KMS-11 (cell line): ENCODE measurements around the gene THRB.

Experiments used
- H2AFZ ChIP-seq: fragments of 200-600 bp; sonication (generic); 2 replicates; pipeline ENCODE4 v1.6.1; 2016; ENCODE audit warnings: antibody characterized with exemption, mixed run types, low read depth
- H3K27ac ChIP-seq: fragments of 200-600 bp; sonication (generic); 2 replicates; pipeline ENCODE4 v1.6.1; 2016; ENCODE audit warnings: mild to moderate bottlenecking, mixed run types
- H3K27me3 ChIP-seq: fragments of 200-600 bp; sonication (generic); 2 replicates; pipeline ENCODE4 v1.6.1; 2017; ENCODE audit warnings: mild to moderate bottlenecking, low read depth, mixed run types, moderate library complexity; ENCODE audit not compliant: insufficient read depth
- H3K36me3 ChIP-seq: fragments of 200-600 bp; sonication (generic); 2 replicates; pipeline ENCODE4 v1.6.1; 2017; ENCODE audit warnings: mild to moderate bottlenecking, mixed run types; ENCODE audit not compliant: insufficient read depth
- H3K4me1 ChIP-seq: fragments of 200-600 bp; sonication (generic); 2 replicates; pipeline ENCODE4 v1.6.1; 2016; ENCODE audit warnings: mild to moderate bottlenecking, low read depth, mixed run types; ENCODE audit not compliant: poor library complexity, severe bottlenecking
- H3K4me2 ChIP-seq: fragments of 200-600 bp; sonication (generic); 2 replicates; pipeline ENCODE4 v1.7.0; 2016; ENCODE audit warnings: mild to moderate bottlenecking, mixed run types
- H3K4me3 ChIP-seq: fragments of 200-600 bp; sonication (generic); IDR thresholded peaks from 2 replicates; pipeline ENCODE4 v1.6.1; 2017; ENCODE audit warnings: low read depth, low read length, mixed read lengths; ENCODE audit not compliant: insufficient read depth
- H3K79me2 ChIP-seq: fragments of 200-600 bp; sonication (generic); 2 replicates; pipeline ENCODE4 v1.6.1; 2016; ENCODE audit warnings: low read depth, mixed run types; ENCODE audit not compliant: insufficient read depth
- H3K9ac ChIP-seq: fragments of 200-600 bp; sonication (generic); 2 replicates; pipeline ENCODE4 v1.6.1; 2016; ENCODE audit warnings: mild to moderate bottlenecking, mixed run types
- H4K20me1 ChIP-seq: fragments of 200-600 bp; sonication (generic); 2 replicates; pipeline ENCODE4 v1.6.1; 2016; ENCODE audit warnings: mild to moderate bottlenecking, mixed run types; ENCODE audit not compliant: insufficient read depth
- TF ChIP-seq, protein P1 (sequence below): fragments of 200-600 bp; sonication (generic); conservative IDR thresholded peaks from 2 replicates; pipeline ENCODE4 v1.6.1; 2017; ENCODE audit warnings: low read depth, mild to moderate bottlenecking, antibody characterized with exemption, low read length, moderate library complexity, mixed read lengths

THRB gene

DNA sequence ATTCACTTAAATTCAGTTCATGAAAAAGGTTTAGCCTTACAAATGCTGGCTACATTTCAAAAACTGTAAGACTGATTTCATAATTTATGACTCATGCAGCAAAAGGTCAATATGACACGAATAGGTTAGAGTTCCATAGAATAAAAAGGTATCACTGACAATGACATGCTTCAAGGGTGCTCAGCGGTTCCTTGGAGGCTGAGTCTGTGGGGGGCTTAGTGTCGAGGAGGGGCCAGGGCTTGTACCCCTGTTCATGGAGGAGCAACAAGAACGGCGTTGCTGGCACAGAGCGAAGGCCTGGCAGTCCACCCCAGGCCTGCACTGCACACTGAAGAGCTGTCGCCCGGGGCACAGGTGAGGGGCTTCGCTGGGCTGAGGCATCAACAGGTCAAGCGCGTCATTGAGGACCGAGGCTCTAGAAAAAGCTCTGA is 375.3 kb downstream of the THRB start:
- Histone ChIP-seq H2AFZ (no peak overlapping the region), H3K9ac (no peak overlapping the region), H3K27ac (no peak overlapping the region), H3K4me2 (no peak overlapping the region), H3K27me3 (no peaks in the 10 kb centered on the region), H3K4me3 (no peak overlapping the region), H3K36me3 (no peaks in the 10 kb centered on the region), H3K4me1 (no peaks in the 10 kb centered on the region), H3K79me2 (no peaks in the 10 kb centered on the region), H4K20me1 (no peaks in the 10 kb centered on the region)
- TF ChIP-seq, protein P1, sequence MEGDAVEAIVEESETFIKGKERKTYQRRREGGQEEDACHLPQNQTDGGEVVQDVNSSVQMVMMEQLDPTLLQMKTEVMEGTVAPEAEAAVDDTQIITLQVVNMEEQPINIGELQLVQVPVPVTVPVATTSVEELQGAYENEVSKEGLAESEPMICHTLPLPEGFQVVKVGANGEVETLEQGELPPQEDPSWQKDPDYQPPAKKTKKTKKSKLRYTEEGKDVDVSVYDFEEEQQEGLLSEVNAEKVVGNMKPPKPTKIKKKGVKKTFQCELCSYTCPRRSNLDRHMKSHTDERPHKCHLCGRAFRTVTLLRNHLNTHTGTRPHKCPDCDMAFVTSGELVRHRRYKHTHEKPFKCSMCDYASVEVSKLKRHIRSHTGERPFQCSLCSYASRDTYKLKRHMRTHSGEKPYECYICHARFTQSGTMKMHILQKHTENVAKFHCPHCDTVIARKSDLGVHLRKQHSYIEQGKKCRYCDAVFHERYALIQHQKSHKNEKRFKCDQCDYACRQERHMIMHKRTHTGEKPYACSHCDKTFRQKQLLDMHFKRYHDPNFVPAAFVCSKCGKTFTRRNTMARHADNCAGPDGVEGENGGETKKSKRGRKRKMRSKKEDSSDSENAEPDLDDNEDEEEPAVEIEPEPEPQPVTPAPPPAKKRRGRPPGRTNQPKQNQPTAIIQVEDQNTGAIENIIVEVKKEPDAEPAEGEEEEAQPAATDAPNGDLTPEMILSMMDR = no peak

DNA sequence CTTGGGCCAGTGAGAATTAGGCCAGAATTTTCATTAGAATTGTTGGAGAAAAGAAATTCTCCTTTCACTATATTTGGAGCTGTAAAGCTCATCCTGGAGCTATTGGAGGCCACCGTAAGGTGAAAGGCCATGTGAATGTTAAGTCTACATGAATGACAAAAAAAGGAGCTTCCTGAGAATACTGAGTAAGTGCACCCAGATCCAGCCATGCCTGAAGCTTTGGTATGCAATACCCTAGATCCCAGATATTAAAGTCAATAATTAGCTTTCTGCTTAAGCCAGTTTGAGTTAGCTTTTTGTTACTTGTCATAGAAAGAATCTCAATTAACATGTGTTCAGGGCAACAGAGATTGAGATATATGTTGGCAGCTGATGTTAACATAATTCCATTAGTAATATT is 377.1 kb downstream of the THRB start:
- TF ChIP-seq, protein P1 = no peak
- no peaks in the 10 kb centered on the region for H3K27me3 ChIP-seq
- no peaks in the 10 kb centered on the region for H3K79me2 ChIP-seq
- no peak overlapping the region for H2AFZ ChIP-seq
- H3K4me2 ChIP-seq = no peak overlapping the region
- H4K20me1 ChIP-seq = no peaks in the 10 kb centered on the region
- no peaks in the 10 kb centered on the region for H3K36me3 ChIP-seq
- no peak overlapping the region for H3K27ac ChIP-seq
- no peak overlapping the region for H3K9ac ChIP-seq
- H3K4me1 ChIP-seq = no peaks in the 10 kb centered on the region
- no peak overlapping the region for H3K4me3 ChIP-seq

DNA sequence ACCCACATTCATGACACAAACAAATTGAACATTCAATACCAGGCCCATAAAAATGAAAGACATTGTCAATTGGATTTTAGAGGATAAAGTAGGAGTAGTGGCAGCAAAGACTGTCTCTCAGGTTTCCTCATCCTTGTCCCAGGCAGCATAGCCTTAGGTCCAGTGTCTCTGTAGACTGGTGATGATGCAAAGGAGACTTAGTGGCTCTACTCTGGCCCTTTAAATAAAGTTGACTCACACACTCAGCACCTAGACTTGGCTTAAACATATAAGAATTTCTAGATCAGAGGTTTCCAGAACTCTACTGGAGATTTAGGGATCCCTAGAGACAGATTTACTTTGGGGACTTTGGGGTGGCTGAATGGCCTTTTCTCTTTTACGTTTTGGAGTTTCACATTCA is 382.9 kb downstream of the THRB start:
- Histone ChIP-seq H3K27ac (no peak overlapping the region), H3K9ac (no peak overlapping the region), H3K4me1 (no peaks in the 10 kb centered on the region), H2AFZ (no peak overlapping the region), H3K27me3 (no peaks in the 10 kb centered on the region), H3K36me3 (no peaks in the 10 kb centered on the region), H3K79me2 (no peaks in the 10 kb centered on the region), H3K4me3 (no peak overlapping the region), H4K20me1 (no peaks in the 10 kb centered on the region), H3K4me2 (no peak overlapping the region)
- TF ChIP-seq, protein P1 = no peak

DNA sequence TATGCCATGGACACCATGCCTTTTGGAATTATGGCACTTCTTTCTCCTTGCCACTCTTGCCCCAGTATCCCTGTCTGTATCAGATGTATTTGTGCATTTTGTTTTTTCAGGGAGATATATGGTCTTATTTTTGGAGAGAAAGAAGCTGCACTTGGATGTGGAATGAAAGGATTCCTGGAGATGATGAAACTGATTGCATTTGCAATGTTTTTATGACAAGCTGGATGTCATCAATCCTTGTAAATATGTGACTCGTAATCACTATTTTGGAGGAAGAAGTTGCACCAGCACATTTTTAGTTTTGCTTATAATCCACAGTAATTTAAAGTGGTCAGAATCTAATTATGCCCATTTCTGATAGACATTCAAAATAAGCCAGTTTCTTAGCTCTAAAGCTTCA is 384.6 kb downstream of the THRB start:
- H3K4me3 ChIP-seq = no peak overlapping the region
- H3K4me1 ChIP-seq = no peaks in the 10 kb centered on the region
- no peaks in the 10 kb centered on the region for H3K36me3 ChIP-seq
- H3K4me2 ChIP-seq = no peak overlapping the region
- H3K79me2 ChIP-seq = no peaks in the 10 kb centered on the region
- no peaks in the 10 kb centered on the region for H3K27me3 ChIP-seq
- TF ChIP-seq, protein P1 = no peak
- H3K9ac ChIP-seq = no peak overlapping the region
- no peak overlapping the region for H3K27ac ChIP-seq
- no peak overlapping the region for H2AFZ ChIP-seq
- H4K20me1 ChIP-seq = no peaks in the 10 kb centered on the region
